ENCODE results near the gene GRM5.
A peak's percentile ranks its signal among the peaks of the same experiment; 100 is the strongest.
"Not testable (repeated sequence)": the region's sequence is repeated elsewhere in the genome, so short reads cannot be mapped to it uniquely, and the experiment has no call there.

Gene GRM5

DNA sequence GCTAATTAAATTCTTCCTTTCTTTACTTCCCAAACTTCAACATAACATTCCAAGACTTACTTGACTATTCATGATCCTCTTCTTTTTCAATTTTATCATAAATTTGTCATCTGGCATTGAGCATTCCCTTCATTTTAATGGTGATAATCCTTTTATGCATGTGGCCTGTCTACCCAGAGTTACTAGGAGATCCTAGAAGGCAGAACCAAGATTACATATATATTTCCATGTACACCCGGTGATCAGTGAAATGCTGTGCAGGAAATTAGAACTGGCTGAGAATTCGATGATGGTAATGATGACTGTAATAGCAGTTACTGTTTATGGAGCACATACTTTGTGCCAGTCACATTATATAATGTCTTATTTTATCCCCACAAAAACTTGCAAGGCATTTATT is 104.2 kb downstream of the GRM5 start:
- not testable (repeated sequence) for DNase-seq

GRCh38 chr11:88959857-88960256 is 105.9 kb downstream of the GRM5 start:
- not testable (repeated sequence) for DNase-seq

- DNase-seq, result no peak
Observed at GRCh38 chr11:88950975-88951374, 114.8 kb downstream of the GRM5 start.

- not testable (repeated sequence) for DNase-seq
Observed at GRCh38 chr11:88948908-88949307, 116.9 kb downstream of the GRM5 start.

DNA sequence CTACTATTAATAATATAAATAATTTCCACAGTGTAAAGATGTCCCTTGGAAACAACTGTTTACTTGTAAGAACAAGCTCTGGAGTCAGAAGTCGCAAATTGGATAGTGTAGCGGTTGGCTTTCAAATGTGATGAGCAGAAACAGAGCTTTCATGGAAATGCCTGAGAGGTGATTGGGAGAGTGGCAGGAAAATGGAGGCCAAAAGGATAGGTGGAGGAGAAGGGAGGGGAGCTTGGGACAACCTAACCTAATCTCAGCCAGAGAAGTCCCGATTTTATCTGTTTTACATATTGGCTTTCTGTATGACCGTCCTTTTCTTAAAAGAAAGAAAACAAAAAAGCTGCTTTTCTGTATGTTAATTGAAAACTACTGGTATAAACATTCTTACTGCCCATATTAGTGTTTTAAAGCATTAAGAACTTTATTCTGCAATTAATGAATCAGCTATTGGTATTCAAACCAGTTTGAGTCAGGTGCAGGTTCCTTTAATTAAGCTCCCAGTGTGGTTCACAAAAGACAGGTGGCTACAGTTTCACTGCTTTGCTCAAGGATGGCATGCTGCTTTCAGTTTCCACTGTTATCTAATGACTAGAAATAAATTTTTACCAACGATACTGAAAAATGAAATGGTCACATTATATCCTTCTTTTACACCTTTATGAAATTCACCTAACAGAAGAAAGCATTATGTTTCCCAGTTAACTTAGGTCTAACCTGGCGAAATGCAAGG is 117.8 kb downstream of the GRM5 start:
- not testable (repeated sequence) for DNase-seq

DNA sequence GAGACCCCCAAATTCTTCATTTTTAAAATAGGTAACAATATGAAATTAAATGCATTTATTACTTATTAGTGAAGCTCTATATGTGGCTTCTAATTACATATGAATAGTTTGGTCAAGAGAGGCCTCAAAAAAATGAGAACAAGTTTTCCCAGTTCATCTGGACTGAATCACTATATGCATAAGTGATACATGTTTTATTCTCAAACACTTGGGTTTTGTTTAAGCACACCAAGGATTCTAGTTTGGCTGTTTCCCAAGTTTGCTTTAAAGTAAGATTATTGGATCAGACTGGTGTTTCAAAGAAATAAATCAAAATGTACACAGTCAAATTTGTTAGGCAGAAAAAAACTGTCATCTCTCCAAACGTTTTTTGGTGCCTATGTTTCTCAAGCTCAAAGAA is 136.1 kb downstream of the GRM5 start:
- not testable (repeated sequence) for DNase-seq

DNA sequence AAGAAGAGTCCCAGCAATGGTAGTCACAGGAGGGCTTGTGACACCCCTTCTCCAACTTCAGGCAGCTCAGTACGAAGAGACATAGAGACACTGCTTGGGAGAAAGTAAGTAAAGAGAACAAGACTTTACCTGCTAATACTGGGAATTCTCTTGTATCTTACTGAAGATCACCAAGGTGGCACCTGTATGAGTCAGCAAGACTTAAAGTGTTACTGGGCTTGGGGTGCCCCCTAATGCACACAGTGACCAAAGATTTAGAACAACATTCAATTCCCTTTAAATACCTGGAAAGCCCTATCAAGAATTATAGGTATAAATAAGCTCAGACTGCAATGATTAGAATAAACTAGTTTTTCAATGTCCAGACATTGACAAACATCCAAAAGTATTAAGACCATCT is 148.7 kb downstream of the GRM5 start:
- not testable (repeated sequence) for DNase-seq

GRCh38 chr11:88909500-88909899 is 156.3 kb downstream of the GRM5 start:
- DNase-seq, result no peak

- not testable (repeated sequence) for DNase-seq
Observed at GRCh38 chr11:88901436-88901835, 164.3 kb downstream of the GRM5 start.

GRCh38 chr11:88888855-88889254 is 176.9 kb downstream of the GRM5 start:
- DNase-seq, result not testable (repeated sequence)

GRCh38 chr11:88886796-88887195 is 179.0 kb downstream of the GRM5 start:
- DNase-seq, result peak; percentile 48

DNA sequence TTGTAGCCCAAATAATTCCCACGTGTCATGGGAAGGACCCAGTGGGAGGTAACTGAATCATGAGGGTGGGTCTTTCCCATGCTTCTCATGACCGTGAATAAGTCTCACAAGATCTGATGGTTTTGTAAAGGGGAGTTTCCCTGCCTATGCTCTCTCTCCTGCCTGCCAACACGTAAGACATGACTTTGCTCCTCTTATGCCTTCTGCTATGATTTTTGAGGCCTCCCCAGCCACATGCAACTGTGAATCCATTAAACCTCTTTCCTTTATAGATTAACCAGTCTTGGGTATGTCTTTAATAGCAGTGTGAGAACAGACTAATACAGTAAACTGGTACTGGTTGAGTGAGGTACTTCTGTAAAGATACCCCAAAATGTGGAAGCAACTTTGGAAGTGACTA is 183.0 kb downstream of the GRM5 start:
- not testable (repeated sequence) for DNase-seq

- no peak for DNase-seq
Observed at GRCh38 chr11:88861618-88862017, 204.2 kb downstream of the GRM5 start.

- not testable (repeated sequence) for DNase-seq
Observed at GRCh38 chr11:88860431-88860830, 205.4 kb downstream of the GRM5 start.

GRCh38 chr11:88853963-88854362 is 211.8 kb downstream of the GRM5 start:
- not testable (repeated sequence) for DNase-seq

DNA sequence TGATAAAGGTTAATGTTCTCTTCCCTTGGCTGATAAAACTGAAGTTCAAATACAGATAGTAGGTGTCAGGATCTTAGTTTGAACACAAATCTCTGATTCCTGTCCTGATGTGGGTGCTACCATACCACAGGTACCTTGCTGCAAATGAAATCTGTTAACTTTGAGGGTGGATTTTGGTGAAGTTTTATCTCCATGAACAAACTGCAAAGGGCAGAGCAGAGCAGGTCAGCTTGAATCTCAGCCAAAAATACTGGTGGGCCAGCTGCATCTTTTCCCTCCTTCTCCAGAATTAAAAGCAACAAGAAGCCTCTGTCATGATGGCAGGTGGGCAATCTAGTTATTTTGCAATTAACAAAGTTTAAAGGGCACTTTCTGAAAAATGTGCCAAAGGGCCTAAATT is 214.2 kb downstream of the GRM5 start:
- DNase-seq, result not testable (repeated sequence)

DNA sequence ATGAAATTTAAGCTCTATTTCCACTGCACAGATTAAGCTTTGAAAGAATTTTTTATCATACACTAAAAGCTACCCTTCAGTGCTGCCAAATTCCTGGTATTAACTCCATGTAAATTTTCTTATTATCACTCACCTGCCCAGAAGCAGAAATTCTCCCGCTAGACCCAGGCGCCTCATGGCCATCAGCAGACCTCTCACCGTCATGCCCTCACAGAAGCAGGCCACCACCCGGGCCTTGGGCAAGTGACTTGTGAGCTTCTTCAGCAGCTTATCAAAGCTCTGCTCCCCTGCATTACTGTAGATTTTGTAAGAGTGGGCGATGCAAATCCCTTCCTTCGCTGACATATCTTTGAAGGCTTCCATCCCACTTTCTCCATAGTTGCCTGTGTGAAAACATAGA is 216.0 kb downstream of the GRM5 start:
- not testable (repeated sequence) for DNase-seq

DNA sequence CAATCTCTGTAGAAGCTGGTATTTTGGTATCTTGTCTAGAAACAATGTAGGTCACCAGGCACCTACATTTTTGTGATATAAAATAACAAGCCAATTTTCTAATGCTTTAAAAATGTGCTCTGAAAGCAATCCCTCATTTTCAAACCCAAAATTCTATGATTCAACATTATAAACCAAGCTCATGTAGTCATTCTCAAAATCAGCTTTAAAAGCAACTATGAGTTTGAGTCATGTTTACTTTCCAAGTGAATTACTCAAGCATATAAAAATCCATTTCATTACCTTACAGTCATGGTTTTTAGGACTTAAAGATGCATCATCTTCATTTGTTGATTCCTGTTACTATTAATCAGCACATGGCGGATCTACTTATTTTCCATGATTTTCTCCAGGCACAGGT is 216.4 kb downstream of the GRM5 start:
- no peak for DNase-seq

GRCh38 chr11:88846266-88846665 is 219.5 kb downstream of the GRM5 start:
- not testable (repeated sequence) for DNase-seq

DNA sequence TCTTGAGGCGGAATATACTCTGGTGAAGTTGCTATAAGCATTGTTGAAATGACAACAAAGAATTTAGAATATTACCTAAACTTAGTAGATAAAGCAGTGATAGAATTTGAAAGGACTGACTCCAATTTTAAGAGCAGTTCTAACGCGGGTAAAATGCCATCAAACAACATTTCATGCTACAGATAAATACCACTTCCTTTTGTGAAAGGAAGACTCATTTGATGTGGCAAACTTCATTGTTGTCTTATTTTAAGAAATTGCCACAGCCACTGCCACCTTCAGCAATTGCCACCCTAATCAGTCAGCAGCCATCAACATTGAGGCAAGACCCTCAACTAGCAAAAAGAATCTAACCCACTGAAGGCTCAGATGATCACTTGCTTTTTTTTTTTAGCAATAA is 220.8 kb downstream of the GRM5 start:
- peak; percentile 49 for DNase-seq

- DNase-seq, result peak; percentile 67
Observed at GRCh38 chr11:88843766-88844426, 221.9 kb downstream of the GRM5 start.

GRCh38 chr11:88838139-88838538 is 227.6 kb downstream of the GRM5 start:
- DNase-seq, result not testable (repeated sequence)

DNA sequence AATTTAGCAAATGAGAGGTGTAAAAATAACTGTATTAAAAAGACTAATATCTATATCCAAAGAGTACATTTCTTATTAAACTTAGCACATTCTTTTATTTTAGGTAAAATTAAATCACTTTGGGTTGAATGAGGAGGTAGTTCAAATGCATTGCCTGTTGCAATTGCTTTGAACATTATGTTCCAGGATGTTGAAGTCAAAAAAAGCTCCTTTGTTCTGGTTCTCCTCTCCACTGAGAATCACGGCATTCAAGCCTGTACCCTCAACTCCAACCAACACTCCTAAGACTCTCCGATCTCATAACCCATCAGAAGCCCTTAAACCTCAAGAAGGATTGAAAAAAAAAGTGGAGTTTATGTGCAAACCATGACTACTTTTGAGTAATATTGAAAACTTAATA is 230.1 kb downstream of the GRM5 start:
- DNase-seq, result not testable (repeated sequence)

GRCh38 chr11:88831303-88831890 is 234.4 kb downstream of the GRM5 start:
- no peak for DNase-seq
